WERI-Rb-1 (cell line): ENCODE measurements around the gene DYRK3.

Experiments
- DNase-seq: peaks from one replicate; pipeline ENCODE4 v3.0.0-alpha.2; 2020
- H3K27ac ChIP-seq: fragments of 250-450 bp; sonication (Bioruptor Pico); 2 replicates; pipeline ENCODE4 v1.5.1; 2020; ENCODE audit warnings: mild to moderate bottlenecking, moderate library complexity
- H3K27me3 ChIP-seq: fragments of 250-450 bp; sonication (Bioruptor Pico); 2 replicates; pipeline ENCODE4 v1.5.1; 2021; ENCODE audit warnings: mild to moderate bottlenecking, low read depth, moderate library complexity; ENCODE audit not compliant: insufficient read depth, severe bottlenecking
- H3K36me3 ChIP-seq: fragments of 250-450 bp; sonication (Bioruptor Pico); 2 replicates; pipeline ENCODE4 v1.5.1; 2020; ENCODE audit warnings: mild to moderate bottlenecking, moderate library complexity
- H3K4me3 ChIP-seq: 2 replicates; pipeline ENCODE4 v1.5.1; 2011; ENCODE audit warnings: low read depth, mild to moderate bottlenecking, control low read depth, low read length
- H3K9me3 ChIP-seq: fragments of 250-450 bp; sonication (Bioruptor Pico); 2 replicates; pipeline ENCODE4 v1.5.1; 2021; ENCODE audit warnings: mild to moderate bottlenecking, moderate library complexity; ENCODE audit not compliant: severe bottlenecking
- TF ChIP-seq, protein P1 (sequence below): IDR thresholded peaks from 2 replicates; pipeline ENCODE4 v1.5.1; 2011; ENCODE audit warnings: low read depth, mild to moderate bottlenecking, control low read depth, inconsistent platforms, low read length

DYRK3 gene

DNA sequence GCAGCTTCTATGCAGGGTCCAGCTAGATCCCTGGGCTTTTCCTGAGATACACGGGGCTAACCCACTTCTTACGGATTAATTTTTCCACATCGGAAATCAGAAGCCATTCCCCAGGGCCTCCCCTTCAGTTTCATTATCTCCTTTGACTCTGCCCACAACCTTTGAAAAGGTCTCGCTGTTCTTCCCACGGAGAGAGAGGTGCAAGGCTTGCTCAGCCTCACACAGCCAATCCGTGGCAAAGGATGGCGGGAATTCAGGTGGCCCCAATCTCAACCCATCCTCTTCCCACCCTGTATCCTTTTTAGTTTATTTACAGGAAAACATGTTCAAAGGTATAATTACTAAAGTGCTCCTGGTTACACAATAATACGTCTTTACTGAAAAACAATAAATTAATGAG, 48.7 kb downstream of the DYRK3 start:
- no peak overlapping the region for H3K27ac ChIP-seq
- peak overlapping the region; percentile 50 for H3K4me3 ChIP-seq
- H3K9me3 ChIP-seq = no peaks in the 10 kb centered on the region
- no peaks in the 10 kb centered on the region for H3K27me3 ChIP-seq
- peaks cover 18% of the 10 kb centered on the region for H3K36me3 ChIP-seq
- TF ChIP-seq, protein P1, sequence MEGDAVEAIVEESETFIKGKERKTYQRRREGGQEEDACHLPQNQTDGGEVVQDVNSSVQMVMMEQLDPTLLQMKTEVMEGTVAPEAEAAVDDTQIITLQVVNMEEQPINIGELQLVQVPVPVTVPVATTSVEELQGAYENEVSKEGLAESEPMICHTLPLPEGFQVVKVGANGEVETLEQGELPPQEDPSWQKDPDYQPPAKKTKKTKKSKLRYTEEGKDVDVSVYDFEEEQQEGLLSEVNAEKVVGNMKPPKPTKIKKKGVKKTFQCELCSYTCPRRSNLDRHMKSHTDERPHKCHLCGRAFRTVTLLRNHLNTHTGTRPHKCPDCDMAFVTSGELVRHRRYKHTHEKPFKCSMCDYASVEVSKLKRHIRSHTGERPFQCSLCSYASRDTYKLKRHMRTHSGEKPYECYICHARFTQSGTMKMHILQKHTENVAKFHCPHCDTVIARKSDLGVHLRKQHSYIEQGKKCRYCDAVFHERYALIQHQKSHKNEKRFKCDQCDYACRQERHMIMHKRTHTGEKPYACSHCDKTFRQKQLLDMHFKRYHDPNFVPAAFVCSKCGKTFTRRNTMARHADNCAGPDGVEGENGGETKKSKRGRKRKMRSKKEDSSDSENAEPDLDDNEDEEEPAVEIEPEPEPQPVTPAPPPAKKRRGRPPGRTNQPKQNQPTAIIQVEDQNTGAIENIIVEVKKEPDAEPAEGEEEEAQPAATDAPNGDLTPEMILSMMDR = no peak
- DNase-seq = no peak

DNA sequence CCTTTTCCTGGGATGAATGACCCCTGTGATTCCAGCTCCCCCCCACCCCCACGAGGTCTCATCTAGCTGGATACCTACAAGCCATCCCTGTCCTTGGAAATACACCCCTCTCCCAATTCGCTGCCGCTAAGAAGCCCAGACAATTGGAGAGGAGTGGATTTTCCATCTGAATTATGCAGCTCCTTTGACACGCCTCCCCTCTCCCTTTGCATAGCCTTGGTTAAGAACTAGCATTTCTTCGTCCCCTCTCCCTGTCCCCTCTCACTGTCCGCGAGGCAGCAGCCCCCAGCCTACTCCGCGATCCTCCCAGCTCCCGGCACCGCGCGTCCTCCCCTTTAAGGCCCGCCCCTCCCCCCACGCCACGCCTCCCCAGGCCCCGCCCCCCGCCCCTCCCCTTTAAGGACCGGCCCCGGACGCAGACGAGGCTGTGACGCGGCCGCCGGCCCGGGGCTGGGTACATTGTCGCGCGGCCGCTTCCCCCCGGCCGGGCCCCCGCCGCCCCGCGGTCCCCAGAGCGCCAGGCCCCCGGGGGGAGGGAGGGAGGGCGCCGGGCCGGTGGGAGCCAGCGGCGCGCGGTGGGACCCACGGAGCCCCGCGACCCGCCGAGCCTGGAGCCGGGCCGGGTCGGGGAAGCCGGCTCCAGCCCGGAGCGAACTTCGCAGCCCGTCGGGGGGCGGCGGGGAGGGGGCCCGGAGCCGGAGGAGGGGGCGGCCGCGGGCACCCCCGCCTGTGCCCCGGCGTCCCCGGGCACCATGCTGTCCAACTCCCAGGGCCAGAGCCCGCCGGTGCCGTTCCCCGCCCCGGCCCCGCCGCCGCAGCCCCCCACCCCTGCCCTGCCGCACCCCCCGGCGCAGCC, 49.4 kb downstream of the DYRK3 start, which contains the start of gene MAPKAPK2:
MAPKAPK2 (plus strand) TSS at position 428 of the 856 bp plus-strand sequence; CDS start at position 753, 325 bp downstream.
- no peaks in the 10 kb centered on the region for H3K9me3 ChIP-seq
- peak within 1 kb of the TSS; percentile 79 for H3K27ac ChIP-seq
- DNase-seq = peak; percentile 93
- TF ChIP-seq, protein P1 = no peak
- H3K27me3 ChIP-seq = no peaks in the 10 kb centered on the region
- H3K4me3 ChIP-seq = peak within 1 kb of the TSS; percentile 89
- peaks cover 25% of the 10 kb centered on the region for H3K36me3 ChIP-seq

DNA sequence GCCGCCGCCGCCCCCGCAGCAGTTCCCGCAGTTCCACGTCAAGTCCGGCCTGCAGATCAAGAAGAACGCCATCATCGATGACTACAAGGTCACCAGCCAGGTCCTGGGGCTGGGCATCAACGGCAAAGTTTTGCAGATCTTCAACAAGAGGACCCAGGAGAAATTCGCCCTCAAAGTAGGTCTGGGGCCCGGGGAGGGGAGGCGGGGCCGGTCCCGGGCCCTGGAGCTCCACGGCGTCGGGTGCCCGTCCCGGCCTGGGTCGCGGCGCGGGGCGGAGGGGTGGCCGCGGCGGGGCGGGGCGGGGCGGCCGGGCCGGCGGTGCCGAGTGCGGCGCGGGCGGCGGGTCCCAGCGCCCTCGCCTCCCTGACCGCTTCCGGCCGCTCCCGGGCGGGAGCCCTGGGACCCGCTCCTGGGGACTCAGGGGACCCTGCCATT, 50.0 kb downstream of the DYRK3 start:
- no peaks in the 10 kb centered on the region for H3K9me3 ChIP-seq
- H3K27me3 ChIP-seq = no peaks in the 10 kb centered on the region
- peak overlapping the region; percentile 79 for H3K27ac ChIP-seq
- H3K4me3 ChIP-seq = peak overlapping the region; percentile 89
- DNase-seq = peak; percentile 61
- peaks cover 27% of the 10 kb centered on the region for H3K36me3 ChIP-seq
- TF ChIP-seq, protein P1 = no peak

DNA sequence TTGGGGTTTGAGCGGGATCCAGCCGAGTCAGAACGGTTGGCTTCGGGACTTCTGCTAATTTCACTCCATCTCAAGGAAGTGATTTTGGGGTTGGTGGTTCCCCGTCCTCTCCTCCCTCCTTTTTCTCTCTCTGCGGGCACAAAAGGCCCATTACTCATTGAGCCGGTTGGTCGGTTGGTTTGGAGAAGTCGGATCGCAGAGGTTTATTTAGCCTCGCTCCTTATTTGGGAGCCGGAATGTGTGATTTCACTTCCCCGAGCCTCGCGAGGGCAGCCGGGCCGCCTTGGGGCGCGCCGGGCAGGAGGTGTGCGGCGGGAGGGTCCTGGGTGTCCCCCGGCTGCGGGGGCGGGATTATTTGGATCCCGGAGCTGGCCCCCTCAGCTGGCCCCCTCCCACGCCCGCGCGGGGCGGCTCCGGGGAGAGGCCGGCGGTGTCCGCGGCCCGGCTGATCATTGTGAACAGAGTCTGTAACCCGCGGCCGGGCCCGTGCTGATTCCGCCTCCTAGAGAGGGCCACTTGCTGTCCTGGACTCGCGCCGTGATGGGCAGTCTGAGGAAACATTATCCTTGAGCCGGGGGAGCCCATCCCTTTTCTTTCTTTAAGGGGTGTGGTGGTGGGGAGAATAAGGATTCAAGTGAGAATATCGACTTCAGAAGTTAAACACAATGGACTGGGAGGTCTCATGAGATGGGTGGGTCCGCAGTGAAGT, 50.6 kb downstream of the DYRK3 start:
- peak; percentile 70 for DNase-seq
- peak overlapping the region; percentile 79 for H3K27ac ChIP-seq

DNA sequence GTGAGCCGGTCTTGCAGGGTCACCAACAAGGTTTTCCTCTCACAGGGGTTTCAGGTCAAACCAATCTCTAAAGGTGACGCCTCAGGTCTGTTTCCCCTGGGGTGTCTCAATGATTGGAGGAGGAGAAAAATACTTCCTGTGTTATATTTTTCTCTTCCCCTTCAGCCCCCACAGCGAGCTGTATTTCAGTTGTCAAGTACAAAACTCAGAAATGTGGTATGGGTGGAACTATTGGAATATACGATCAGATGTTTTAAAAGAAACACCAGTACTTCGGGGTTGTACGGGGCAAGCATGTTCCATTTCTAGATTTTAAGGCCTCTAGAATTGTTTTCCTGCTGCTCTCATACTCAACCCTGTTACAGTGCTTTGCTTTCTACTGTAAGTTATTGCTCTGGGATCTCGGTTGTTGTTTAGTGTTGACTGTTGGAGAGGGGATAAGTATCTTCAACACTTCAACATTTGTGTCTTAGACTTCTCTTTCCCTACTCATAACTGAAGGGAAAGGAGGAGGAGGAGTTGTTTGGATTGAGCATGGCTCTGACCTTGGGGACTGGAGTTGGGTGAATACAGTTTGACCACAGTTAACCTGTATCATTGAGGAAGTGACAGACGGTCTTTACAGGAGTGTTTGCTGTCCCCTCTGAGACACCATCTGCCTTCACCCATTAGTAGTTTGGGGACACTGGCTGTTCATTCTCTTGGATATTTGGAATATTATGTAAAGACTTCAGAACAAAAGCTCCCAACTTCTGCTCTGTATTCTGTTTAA, 51.3 kb downstream of the DYRK3 start:
- peak overlapping the region; percentile 79 for H3K27ac ChIP-seq
- TF ChIP-seq, protein P1 = no peak
- peaks cover 27% of the 10 kb centered on the region for H3K36me3 ChIP-seq
- H3K27me3 ChIP-seq = no peaks in the 10 kb centered on the region
- DNase-seq = peak; percentile 77
- H3K9me3 ChIP-seq = no peaks in the 10 kb centered on the region
- peak overlapping the region; percentile 89 for H3K4me3 ChIP-seq

More for the DNA sequence above, 50.6 kb downstream of the DYRK3 start:
- Histone ChIP-seq H3K36me3 (peaks cover 27% of the 10 kb centered on the region), H3K9me3 (no peaks in the 10 kb centered on the region), H3K27me3 (no peaks in the 10 kb centered on the region), H3K4me3 (peak overlapping the region; percentile 89)
- TF ChIP-seq, protein P1 = no peak
